ENCODE measurements around the gene CDHR5.
"Not testable (repeated sequence)": the region's sequence is repeated elsewhere in the genome, so short reads cannot be mapped to it uniquely, and the experiment has no call there.

CDHR5 gene

GRCh38 chr11:581752-582151 is 43.0 kb downstream of the CDHR5 start:
- DNase-seq = no peak

GRCh38 chr11:581342-581741 is 43.4 kb downstream of the CDHR5 start:
- DNase-seq = no peak

- DNase-seq = no peak
Measured at GRCh38 chr11:579830-580601, 44.7 kb downstream of the CDHR5 start.

- DNase-seq = no peak
Measured at GRCh38 chr11:578276-579035, 46.3 kb downstream of the CDHR5 start.

- DNase-seq = no peak
Measured at GRCh38 chr11:577611-577894, 47.2 kb downstream of the CDHR5 start.

- no peak for DNase-seq
Measured at GRCh38 chr11:576811-577610, 47.7 kb downstream of the CDHR5 start.

GRCh38 chr11:575996-576768 is 48.6 kb downstream of the CDHR5 start, which contains the start of gene PHRF1:
Gene PHRF1, plus strand, starts transcription at chr11:576470. Its CDS starts 5,043 bp downstream, at chr11:581513.
- DNase-seq = peak; percentile 96 to 99

- DNase-seq = no peak
Measured at GRCh38 chr11:575313-575995, 49.3 kb downstream of the CDHR5 start.

- DNase-seq = no peak
Measured at GRCh38 chr11:574632-575312, 50.0 kb downstream of the CDHR5 start.

- not testable (repeated sequence) for DNase-seq
Measured at GRCh38 chr11:574031-574570, 50.7 kb downstream of the CDHR5 start.

GRCh38 chr11:573146-573759 is 51.5 kb downstream of the CDHR5 start:
- DNase-seq = no peak

- no peak for DNase-seq
Measured at GRCh38 chr11:571802-572185, 53.0 kb downstream of the CDHR5 start.

- no peak for DNase-seq
Measured at GRCh38 chr11:569158-569885, 55.4 kb downstream of the CDHR5 start.

GRCh38 chr11:568306-569157 is 56.2 kb downstream of the CDHR5 start:
- peak; percentile 84 to 87 for DNase-seq

GRCh38 chr11:567629-568292 is 57.0 kb downstream of the CDHR5 start:
- DNase-seq = no peak

- no peak for DNase-seq
Measured at GRCh38 chr11:567011-567628, 57.6 kb downstream of the CDHR5 start.

Measured in activated CD4-positive, alpha-beta T cell treated with anti-CD3 and anti-CD28 coated beads for 4 hours (primary cell).